Ovary (tissue), 9 donors: ENCODE measurements around the gene SPRED2. TPM values are rescaled to one million over a fixed set of nuclear protein-coding genes. Genes with fewer than 3 reads are reported as not detected.

Experiments
- DNase-seq, 5 donors: peaks; one replicate each; pipeline ENCODE4 v3.0.0-alpha.2; 2019 to 2020
- H3K27ac ChIP-seq, 2 donors: fragments of 200-600 bp; one replicate each; pipeline versions ENCODE4 v1.5.1 to v1.8.0; 2019 to 2022
- H3K27me3 ChIP-seq: fragments of 200-600 bp; one replicate; pipeline ENCODE4 v1.8.0; 2022
- H3K36me3 ChIP-seq: fragments of 200-600 bp; sonication (generic); one replicate; pipeline ENCODE4 v1.5.1; 2019
- H3K4me1 ChIP-seq: one replicate; pipeline ENCODE4 v1.8.1; 2013; ENCODE audit warnings: mild to moderate bottlenecking, moderate library complexity; ENCODE audit not compliant: insufficient read depth
- H3K4me3 ChIP-seq: fragments of 200-600 bp; sonication (generic); one replicate; pipeline ENCODE4 v1.5.1; 2017
- H3K9me3 ChIP-seq, 2 donors: fragments of 200-600 bp in 1 of 2; sonication (generic) in 1 of 2; one replicate each; pipeline versions ENCODE4 v1.5.1 to v1.8.1; 2013 to 2019; ENCODE audit warnings: mild to moderate bottlenecking in 1 of 2, moderate library complexity in 1 of 2
- EP300 ChIP-seq: sonication (generic); formaldehyde crosslinking; IDR thresholded peaks from one replicate; pipeline ENCODE4 v1.6.1; 2017; ENCODE audit warnings: antibody characterized with exemption
- POLR2A ChIP-seq: fragments of 450-650 bp; IDR thresholded peaks from one replicate; pipeline ENCODE4 v1.6.1; 2017; ENCODE audit warnings: antibody characterized with exemption, mild to moderate bottlenecking, moderate library complexity
- WGBS, 3 donors: extraction: QIAGEN DNeasy Blood & Tissue Kit in 1 of 3; methylation state at CpG; one replicate each; pipeline versions ENCODE4 v1.1.5 to v1.1.7; 2013 to 2017; 5-methylcytosine and 5-hydroxymethylcytosine counted together
- intact Hi-C, 4 donors: fragments of 100-400 bp; cut with DNase I; formaldehyde crosslinking; loops; one replicate each; pipeline versions ENCODE4 v1.11.0 to v1.15.1; 2022 to 2023
- polyA plus RNA-seq, 2 donors: library from polyadenylated mRNA; stranded (reverse); fragments of 200-250 nt in 1 of 2; fragments of 350-450 nt in 1 of 2; fragmentation: Illumina TruSeq in 1 of 2; extraction: RNeasy Lipid Tissue Mini Kit (QIAGEN cat#74804) in 1 of 2; gene quantifications; one replicate each; pipeline ENCODE4 v1.2.3, GENCODE V29; 2013 to 2014
- total RNA-seq, 7 donors: library from RNA; depleted of rRNA in 2 of 7; stranded (reverse); fragments of >200 nt in 2 of 7; fragmentation: NEBNext Ultra II Directional in 3 of 7; extraction: Animal tissue kit (Norgen Biotek cat#: 25700) in 3 of 7; gene quantifications; one replicate each; pipeline versions ENCODE4 v1.1.0 to v1.2.4, GENCODE V29; 2016 to 2023
- TF ChIP-seq, protein P1 (sequence below), 3 donors: fragments of 450-650 bp in 2 of 3; fragments of 200-600 bp in 1 of 3; IDR thresholded peaks; one replicate each; pipeline versions ENCODE4 v1.5.1 to v1.8.0; 2016 to 2022; ENCODE audit warnings: antibody characterized with exemption in 3 of 3, mild to moderate bottlenecking in 1 of 3
- donor health status: DM: no; HTN: no; CAD: no; lungs with moderate emphysema.
- donor health status: DM: no; HTN: no; CAD: no.
- donor health status: Bipolar disorder and iron deficiency.
- donor health status: DM: yes; HTN: yes; CAD: no.
- donor health status: DM: no; HTN: no; CAD: no.
- donor health status: DM: yes; HTN: yes; CAD: no.

SPRED2 gene
- total and polyA plus RNA-seq, 9 donors = 13.1 to 32.9 (median 17.6) TPM

DNA sequence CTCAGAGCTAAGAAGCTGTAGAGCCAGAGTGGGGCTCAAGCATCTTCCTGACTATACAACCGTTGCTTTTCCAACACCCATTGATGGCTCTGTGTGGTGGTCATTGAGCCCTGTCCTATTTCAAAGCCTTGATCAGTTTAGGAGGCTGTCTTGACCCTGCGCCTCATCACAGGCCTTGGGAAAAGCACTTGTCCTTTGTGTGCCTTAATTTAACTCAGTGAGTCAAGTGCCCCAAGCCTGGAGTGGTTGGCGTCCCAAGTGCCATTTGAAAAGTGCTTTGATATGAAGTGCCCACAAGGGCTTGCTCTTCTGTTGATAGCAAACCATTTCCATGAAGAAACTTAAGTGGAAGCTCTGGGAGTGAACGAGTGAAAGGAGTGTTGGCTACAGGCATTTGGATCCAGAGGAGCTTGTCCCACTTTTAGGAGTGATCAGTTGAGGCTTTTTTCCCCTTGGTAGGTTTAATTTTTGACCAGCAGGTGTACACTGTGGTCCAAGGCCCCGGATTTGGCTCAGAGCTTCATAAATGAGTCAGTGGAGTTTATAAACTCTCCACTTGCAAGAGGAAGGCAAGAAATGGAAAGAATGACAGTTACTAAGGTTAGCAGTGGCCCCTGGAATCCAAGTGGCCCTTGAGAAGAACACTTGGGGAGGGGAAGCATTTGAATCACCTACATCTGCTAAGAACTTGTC is 154.5 kb downstream of the SPRED2 start:
- no peaks in the 10 kb centered on the region for H3K9me3 ChIP-seq
- TF ChIP-seq POLR2A (no peak), EP300 (no peak)
- TF ChIP-seq, protein P1, sequence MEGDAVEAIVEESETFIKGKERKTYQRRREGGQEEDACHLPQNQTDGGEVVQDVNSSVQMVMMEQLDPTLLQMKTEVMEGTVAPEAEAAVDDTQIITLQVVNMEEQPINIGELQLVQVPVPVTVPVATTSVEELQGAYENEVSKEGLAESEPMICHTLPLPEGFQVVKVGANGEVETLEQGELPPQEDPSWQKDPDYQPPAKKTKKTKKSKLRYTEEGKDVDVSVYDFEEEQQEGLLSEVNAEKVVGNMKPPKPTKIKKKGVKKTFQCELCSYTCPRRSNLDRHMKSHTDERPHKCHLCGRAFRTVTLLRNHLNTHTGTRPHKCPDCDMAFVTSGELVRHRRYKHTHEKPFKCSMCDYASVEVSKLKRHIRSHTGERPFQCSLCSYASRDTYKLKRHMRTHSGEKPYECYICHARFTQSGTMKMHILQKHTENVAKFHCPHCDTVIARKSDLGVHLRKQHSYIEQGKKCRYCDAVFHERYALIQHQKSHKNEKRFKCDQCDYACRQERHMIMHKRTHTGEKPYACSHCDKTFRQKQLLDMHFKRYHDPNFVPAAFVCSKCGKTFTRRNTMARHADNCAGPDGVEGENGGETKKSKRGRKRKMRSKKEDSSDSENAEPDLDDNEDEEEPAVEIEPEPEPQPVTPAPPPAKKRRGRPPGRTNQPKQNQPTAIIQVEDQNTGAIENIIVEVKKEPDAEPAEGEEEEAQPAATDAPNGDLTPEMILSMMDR (IDR thresholded peaks at IDR 0.05) = no peak
- no peak overlapping the region for H3K27ac ChIP-seq
- no peaks in the 10 kb centered on the region for H3K27me3 ChIP-seq
- 80 to 82% (median 81%) methylated on average over 5 of the region's 5 CpGs for WGBS, 3 donors
- H3K4me3 ChIP-seq = no peak overlapping the region
- peaks cover 8% of the 10 kb centered on the region for H3K4me1 ChIP-seq
- H3K36me3 ChIP-seq = no peaks in the 10 kb centered on the region
- DNase-seq = no peak
- intact Hi-C loops = no loop called here

DNA sequence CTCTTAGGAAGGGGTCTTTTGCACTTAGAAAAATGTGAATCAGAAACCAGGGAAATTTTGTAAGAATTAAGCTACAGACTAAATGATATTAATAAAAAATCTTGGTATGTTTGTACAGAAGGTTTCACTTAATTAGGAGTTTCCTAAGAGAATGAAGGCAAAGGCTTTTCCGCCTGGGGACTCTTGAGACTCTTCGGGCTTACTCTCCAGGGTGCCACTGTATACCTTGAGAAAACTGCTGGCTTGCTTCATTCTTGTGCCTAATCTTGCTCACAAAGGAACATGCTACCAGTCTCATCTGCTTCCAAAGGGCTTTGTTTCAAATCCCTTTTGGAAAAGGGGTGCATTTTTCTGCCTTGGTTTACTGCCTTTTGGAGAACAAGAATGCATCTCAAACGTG is 155.3 kb downstream of the SPRED2 start:
- WGBS, 3 donors = 65 to 67% (median 66%) methylated on average over 3 of the region's 3 CpGs

DNA sequence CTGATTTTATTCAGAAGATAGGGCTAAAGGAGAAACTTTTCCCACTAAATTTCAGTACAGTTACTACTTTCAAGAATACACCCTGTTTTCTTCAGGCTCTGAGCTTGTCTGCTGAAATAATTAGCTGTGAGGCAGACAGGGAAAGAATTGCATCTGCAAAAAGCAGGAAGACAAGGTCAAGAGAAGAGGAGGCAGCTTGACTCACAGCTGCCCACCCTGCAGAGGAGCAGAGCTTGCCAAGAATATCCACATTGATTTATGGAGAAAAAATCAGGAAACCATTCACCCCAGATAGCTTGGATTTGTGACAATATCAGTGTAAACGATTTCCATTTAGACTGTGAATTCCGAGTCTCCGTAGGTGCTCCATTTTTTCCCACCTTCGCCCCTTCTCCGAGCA is 155.8 kb downstream of the SPRED2 start:
- no peak for DNase-seq
- no peaks in the 10 kb centered on the region for H3K36me3 ChIP-seq
- TF ChIP-seq, protein P1 (IDR thresholded peaks at IDR 0.05) = no peak
- TF ChIP-seq EP300 (no peak), POLR2A (no peak)
- no peaks in the 10 kb centered on the region for H3K9me3 ChIP-seq
- H3K4me3 ChIP-seq = no peak overlapping the region
- no peaks in the 10 kb centered on the region for H3K27me3 ChIP-seq
- H3K27ac ChIP-seq = no peak overlapping the region
- H3K4me1 ChIP-seq = peaks cover 5% of the 10 kb centered on the region
- intact Hi-C loops = no loop called here
- 28 to 32% (median 28%) methylated on average over 5 of the region's 5 CpGs for WGBS, 3 donors

More for the DNA sequence above, 155.3 kb downstream of the SPRED2 start:
- Histone ChIP-seq H3K9me3 (no peaks in the 10 kb centered on the region), H3K36me3 (no peaks in the 10 kb centered on the region), H3K4me3 (no peak overlapping the region), H3K4me1 (peaks cover 7% of the 10 kb centered on the region), H3K27me3 (no peaks in the 10 kb centered on the region), H3K27ac (no peak overlapping the region)
- TF ChIP-seq EP300 = no peak
- TF ChIP-seq POLR2A = no peak
- TF ChIP-seq, protein P1 (IDR thresholded peaks at IDR 0.05) = no peak
- intact Hi-C loops = no loop called here
- DNase-seq = no peak

DNA sequence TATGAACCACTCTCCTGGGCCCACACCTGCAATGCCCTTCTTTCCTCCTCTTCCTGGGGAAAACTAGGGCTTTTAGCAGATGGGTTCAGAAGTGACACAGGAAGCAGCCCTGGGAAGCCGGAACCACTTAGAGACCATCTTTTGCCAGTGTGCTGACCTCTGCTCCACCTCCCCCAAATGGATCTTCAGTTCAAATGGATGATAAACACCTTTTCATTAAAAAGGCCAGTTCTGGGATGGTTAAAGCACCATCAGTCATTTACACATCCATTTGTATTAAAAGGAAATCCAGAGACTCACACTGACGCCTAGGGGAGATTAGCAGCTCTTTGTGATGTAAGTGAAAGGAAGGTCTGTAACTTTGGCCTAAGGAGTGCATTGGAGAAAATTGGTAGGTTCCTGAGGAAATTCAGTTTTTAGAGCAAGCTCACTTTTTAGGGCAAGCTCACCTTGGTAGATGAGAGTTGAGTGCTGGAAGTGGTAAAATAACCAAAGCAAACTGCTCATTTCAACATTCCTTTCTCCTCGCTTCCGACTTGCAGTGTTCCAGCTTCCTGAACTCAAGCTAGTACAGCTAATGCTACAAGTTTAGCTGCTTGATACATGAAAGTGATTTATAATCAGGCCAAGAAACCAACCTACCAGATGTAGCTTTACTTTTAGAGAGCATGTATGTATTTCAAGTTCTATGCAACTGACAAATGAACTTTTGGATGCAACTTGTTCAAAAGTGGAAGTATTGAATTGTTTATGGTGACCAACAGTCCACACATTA is 157.1 kb downstream of the SPRED2 start:
- Histone ChIP-seq H3K4me1 (peaks cover 5% of the 10 kb centered on the region), H3K27ac (no peak overlapping the region), H3K4me3 (no peak overlapping the region), H3K36me3 (no peaks in the 10 kb centered on the region), H3K27me3 (no peaks in the 10 kb centered on the region), H3K9me3 (no peaks in the 10 kb centered on the region)
- TF ChIP-seq POLR2A (no peak), EP300 (no peak)
- TF ChIP-seq, protein P1 (IDR thresholded peaks at IDR 0.05) = no peak
- no peak for DNase-seq
- 56 to 69% (median 65%) methylated on average over 4 of the region's 4 CpGs for WGBS, 3 donors
- intact Hi-C loops = no loop called here
